GM19193 (cell line): ENCODE data around the gene COL1A2.

Experiments used
- POLR2A ChIP-seq: IDR thresholded peaks from 4 replicates; pipeline ENCODE4 v1.6.1; 2011; ENCODE audit not compliant: insufficient read depth, insufficient read length; ENCODE audit errors: extremely low read depth

The COL1A2 gene

GRCh38 chr7:94417901-94418300 lies 23.2 kb downstream of the COL1A2 start:
- no peak for TF ChIP-seq POLR2A

GRCh38 chr7:94418851-94419250 lies 24.2 kb downstream of the COL1A2 start:
- no peak for TF ChIP-seq POLR2A

- no peak for TF ChIP-seq POLR2A
Observed at GRCh38 chr7:94420328-94420727, 25.6 kb downstream of the COL1A2 start.

GRCh38 chr7:94421681-94422080 lies 27.0 kb downstream of the COL1A2 start:
- no peak for TF ChIP-seq POLR2A

DNA sequence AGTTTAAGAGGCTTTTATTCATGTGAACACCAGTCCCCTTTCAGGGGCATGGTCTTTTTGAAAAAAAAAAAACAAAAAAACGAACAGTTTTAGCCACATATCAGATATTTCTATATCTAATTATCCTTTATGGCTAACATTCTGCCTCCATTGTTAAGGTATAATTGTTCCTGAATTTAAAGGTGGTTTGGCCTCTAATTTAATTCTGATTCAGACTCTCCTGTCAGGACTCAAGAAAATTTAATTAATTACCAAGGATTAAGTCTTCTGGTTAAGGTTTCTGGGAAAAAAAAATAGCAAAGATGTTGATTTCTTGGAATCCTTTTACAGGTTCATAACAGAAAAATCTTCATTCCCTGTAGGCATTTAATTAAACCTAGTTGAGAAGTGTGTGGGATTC lies 27.4 kb downstream of the COL1A2 start:
- no peak for TF ChIP-seq POLR2A

DNA sequence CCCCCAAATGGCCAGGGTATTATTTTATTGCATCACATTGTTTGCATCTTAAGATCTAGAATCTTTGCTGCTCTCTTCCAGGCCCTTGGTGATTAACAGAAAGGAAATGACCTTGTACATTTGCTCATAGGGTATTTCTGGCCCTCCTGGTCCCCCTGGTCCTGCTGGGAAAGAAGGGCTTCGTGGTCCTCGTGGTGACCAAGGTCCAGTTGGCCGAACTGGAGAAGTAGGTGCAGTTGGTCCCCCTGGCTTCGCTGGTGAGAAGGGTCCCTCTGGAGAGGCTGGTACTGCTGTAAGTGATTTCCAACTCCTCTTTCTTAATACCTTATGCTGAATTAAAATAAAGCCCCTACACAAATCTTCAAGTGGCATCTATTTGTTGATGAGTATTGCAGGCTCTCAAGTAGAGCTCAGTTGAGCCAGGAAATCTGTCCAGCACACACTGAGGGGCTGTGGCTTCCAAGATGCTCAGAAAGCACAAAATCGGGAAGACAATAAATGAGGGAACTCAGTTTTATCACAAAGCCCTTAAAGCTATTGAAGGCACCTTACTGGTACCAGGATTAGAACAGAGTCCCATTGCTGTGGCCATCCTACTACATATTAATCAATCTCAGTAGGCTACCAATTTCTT lies 28.2 kb downstream of the COL1A2 start:
- no peak for TF ChIP-seq POLR2A

GRCh38 chr7:94423863-94424735 lies 29.4 kb downstream of the COL1A2 start:
- no peak for TF ChIP-seq POLR2A

- no peak for TF ChIP-seq POLR2A
Observed at GRCh38 chr7:94425546-94425945, 30.9 kb downstream of the COL1A2 start.

GRCh38 chr7:94426980-94427875 lies 32.5 kb downstream of the COL1A2 start:
- TF ChIP-seq POLR2A, result no peak

GRCh38 chr7:94429153-94429552 lies 34.5 kb downstream of the COL1A2 start:
- TF ChIP-seq POLR2A, result no peak

GRCh38 chr7:94431176-94431575 lies 36.5 kb downstream of the COL1A2 start:
- TF ChIP-seq POLR2A, result no peak

DNA sequence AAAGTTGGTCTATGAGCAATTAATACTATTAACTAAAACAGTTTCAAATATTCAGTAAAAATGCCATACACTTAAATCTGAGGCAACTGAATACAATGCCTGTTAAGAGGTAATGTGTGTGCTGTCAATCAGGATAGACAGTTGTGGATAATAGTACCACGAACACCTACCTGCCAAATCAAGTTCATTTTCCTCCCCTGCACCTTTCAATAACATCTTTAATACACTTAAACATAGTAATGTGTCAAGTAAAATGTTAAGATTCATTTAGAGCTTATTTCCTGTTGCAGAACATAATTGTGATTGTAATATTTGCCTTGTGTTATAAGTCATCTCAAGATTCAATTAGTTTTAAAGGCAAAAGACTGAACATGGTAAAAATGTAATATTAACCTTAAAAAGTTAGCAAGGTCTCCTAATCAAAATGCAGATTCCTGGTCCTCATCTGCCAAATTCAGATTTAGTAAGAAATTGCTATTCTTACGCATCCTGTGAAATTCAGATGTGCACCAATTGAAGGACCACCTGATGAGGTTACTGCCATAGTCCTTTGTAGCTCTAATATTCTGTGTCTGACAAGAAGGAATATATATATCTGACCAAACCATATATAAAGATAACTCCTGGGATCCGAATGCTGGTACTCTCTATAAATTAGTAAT lies 37.1 kb downstream of the COL1A2 start:
- TF ChIP-seq POLR2A, result no peak

DNA sequence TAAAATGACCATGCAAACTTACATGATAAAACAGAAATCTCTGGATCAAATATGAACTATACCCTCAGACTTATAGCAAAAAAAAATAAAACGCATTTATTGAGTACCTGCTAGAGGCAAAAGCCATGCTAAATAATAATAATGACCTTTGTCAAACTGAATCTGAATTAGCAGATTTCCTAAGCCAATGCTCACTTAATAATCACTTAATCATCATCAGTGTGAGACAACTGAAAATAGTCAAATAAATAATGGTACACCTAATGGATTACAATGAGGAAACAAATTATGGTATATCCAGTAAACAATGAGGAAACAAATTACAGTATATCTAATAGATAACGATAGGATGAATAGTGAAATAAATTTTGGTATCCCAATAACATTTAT lies 37.6 kb downstream of the COL1A2 start:
- no peak for TF ChIP-seq POLR2A

GRCh38 chr7:94432817-94433216 lies 38.1 kb downstream of the COL1A2 start:
- no peak for TF ChIP-seq POLR2A

- TF ChIP-seq POLR2A, result no peak
Observed at GRCh38 chr7:94433224-94433623, 38.5 kb downstream of the COL1A2 start.

- no peak for TF ChIP-seq POLR2A
Observed at GRCh38 chr7:94434042-94434441, 39.3 kb downstream of the COL1A2 start.
